ENCODE results near the gene LY9.

The LY9 gene

GRCh38 chr1:160855181-160855981 is 59.4 kb downstream of the LY9 start:
- peaks cover 2% of the 10 kb centered on the region; the same call in 1 of the 2 replicates for H3K27me3 ChIP-seq (ENCODE audit: control insufficient read depth, insufficient read depth, low read length)
- H3K4me1 ChIP-seq (ENCODE audit: control insufficient read depth, insufficient read depth, low read length): no peaks in the 10 kb centered on the region
- H3K4me3 ChIP-seq (ENCODE audit: low read depth, low read length): no peak overlapping the region
- H3K36me3 ChIP-seq (ENCODE audit: control insufficient read depth, insufficient read depth, low read length): no peaks in the 10 kb centered on the region
- H3K27ac ChIP-seq (ENCODE audit: low read depth, low read length): no peak overlapping the region
- no peak overlapping the region for H3K9ac ChIP-seq (ENCODE audit: low read length)
- H3K9me3 ChIP-seq (ENCODE audit: control insufficient read depth, insufficient read depth, low read depth, low read length): no peaks in the 10 kb centered on the region

GRCh38 chr1:160858097-160858496 is 62.1 kb downstream of the LY9 start:
- Histone ChIP-seq H3K9ac (ENCODE audit: low read length) (no peak overlapping the region), H3K36me3 (ENCODE audit: control insufficient read depth, insufficient read depth, low read length) (no peaks in the 10 kb centered on the region), H3K4me1 (ENCODE audit: control insufficient read depth, insufficient read depth, low read length) (peaks cover 11% of the 10 kb centered on the region), H3K9me3 (ENCODE audit: control insufficient read depth, insufficient read depth, low read depth, low read length) (no peaks in the 10 kb centered on the region), H3K4me3 (ENCODE audit: low read depth, low read length) (no peak overlapping the region), H3K27ac (ENCODE audit: low read depth, low read length) (no peak overlapping the region), H3K27me3 (ENCODE audit: control insufficient read depth, insufficient read depth, low read length) (peaks cover 2% of the 10 kb centered on the region; the same call in 1 of the 2 replicates)

DNA sequence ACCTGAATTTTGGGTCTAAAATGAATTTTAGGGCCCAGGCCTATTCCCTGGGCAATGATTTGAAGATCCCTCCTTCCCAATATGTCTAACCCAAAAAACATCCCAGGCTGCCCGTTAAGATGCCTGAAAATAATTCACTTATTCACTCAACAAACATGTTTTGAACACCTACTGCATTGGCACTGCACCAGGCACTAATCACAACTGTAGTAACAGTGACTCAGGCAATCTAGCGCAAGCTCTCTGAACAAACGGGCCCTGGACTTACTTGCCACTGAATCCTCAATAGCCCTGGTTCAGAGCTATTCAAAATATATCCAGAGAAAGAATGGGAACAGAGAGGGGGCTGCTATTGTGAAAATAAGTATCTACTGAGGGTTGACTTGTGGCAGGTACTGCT is 62.5 kb downstream of the LY9 start:
- Histone ChIP-seq H3K9me3 (ENCODE audit: control insufficient read depth, insufficient read depth, low read depth, low read length) (no peaks in the 10 kb centered on the region), H3K4me1 (ENCODE audit: control insufficient read depth, insufficient read depth, low read length) (peaks cover 12% of the 10 kb centered on the region), H3K36me3 (ENCODE audit: control insufficient read depth, insufficient read depth, low read length) (no peaks in the 10 kb centered on the region), H3K27me3 (ENCODE audit: control insufficient read depth, insufficient read depth, low read length) (peaks cover 2% of the 10 kb centered on the region; the same call in 1 of the 2 replicates), H3K27ac (ENCODE audit: low read depth, low read length) (no peak overlapping the region), H3K9ac (ENCODE audit: low read length) (no peak overlapping the region), H3K4me3 (ENCODE audit: low read depth, low read length) (no peak overlapping the region)

DNA sequence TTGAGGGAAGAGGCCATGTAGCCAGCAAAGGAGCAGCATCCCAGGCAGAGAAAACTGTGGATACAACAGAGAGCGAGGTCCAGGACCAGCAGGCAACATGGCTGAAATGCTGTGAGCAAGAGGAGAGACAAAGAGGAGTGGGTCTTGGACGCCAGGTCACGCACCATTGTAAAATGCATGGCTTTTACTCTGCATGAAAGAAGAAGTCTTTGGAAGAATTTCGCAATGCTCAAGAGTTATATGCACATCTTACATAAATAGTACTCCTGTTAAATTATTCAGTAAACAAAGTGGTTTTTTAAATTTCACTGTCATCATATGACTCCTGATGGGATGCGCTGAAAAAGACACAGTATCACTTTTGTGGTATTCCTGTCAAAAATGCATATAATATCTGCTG is 63.2 kb downstream of the LY9 start:
- no peaks in the 10 kb centered on the region for H3K9me3 ChIP-seq (ENCODE audit: control insufficient read depth, insufficient read depth, low read depth, low read length)
- H3K27me3 ChIP-seq (ENCODE audit: control insufficient read depth, insufficient read depth, low read length): peaks cover 2% of the 10 kb centered on the region; the same call in 1 of the 2 replicates
- no peak overlapping the region for H3K9ac ChIP-seq (ENCODE audit: low read length)
- H3K4me3 ChIP-seq (ENCODE audit: low read depth, low read length): no peak overlapping the region
- H3K27ac ChIP-seq (ENCODE audit: low read depth, low read length): no peak overlapping the region
- no peaks in the 10 kb centered on the region for H3K36me3 ChIP-seq (ENCODE audit: control insufficient read depth, insufficient read depth, low read length)
- H3K4me1 ChIP-seq (ENCODE audit: control insufficient read depth, insufficient read depth, low read length): peaks cover 12% of the 10 kb centered on the region

- peaks cover 12% of the 10 kb centered on the region for H3K4me1 ChIP-seq (ENCODE audit: control insufficient read depth, insufficient read depth, low read length)
- H3K4me3 ChIP-seq (ENCODE audit: low read depth, low read length): no peak overlapping the region
- H3K9ac ChIP-seq (ENCODE audit: low read length): no peak overlapping the region
Observed at GRCh38 chr1:160860840-160861505, 65.0 kb downstream of the LY9 start.

GRCh38 chr1:160862203-160863060 is 66.5 kb downstream of the LY9 start, which contains the start of gene CD244:
Gene CD244, minus strand, starts transcription at chr1:160862887. Its CDS starts 210 bp downstream, at chr1:160862677.
- no peak within 1 kb of the TSS for H3K4me3 ChIP-seq (ENCODE audit: low read depth, low read length)
- no peak within 1 kb of the TSS for H3K9ac ChIP-seq (ENCODE audit: low read length)
- H3K9me3 ChIP-seq (ENCODE audit: control insufficient read depth, insufficient read depth, low read depth, low read length): no peaks in the 10 kb centered on the region
- H3K27ac ChIP-seq (ENCODE audit: low read depth, low read length): no peak within 1 kb of the TSS
- H3K4me1 ChIP-seq (ENCODE audit: control insufficient read depth, insufficient read depth, low read length): peaks cover 12% of the 10 kb centered on the region
- no peaks in the 10 kb centered on the region for H3K27me3 ChIP-seq (ENCODE audit: control insufficient read depth, insufficient read depth, low read length)
- no peaks in the 10 kb centered on the region for H3K36me3 ChIP-seq (ENCODE audit: control insufficient read depth, insufficient read depth, low read length)

More at GRCh38 chr1:160860840-160861505, 65.0 kb downstream of the LY9 start:
- no peaks in the 10 kb centered on the region for H3K9me3 ChIP-seq (ENCODE audit: control insufficient read depth, insufficient read depth, low read depth, low read length)
- no peaks in the 10 kb centered on the region for H3K36me3 ChIP-seq (ENCODE audit: control insufficient read depth, insufficient read depth, low read length)
- no peak overlapping the region for H3K27ac ChIP-seq (ENCODE audit: low read depth, low read length)
- H3K27me3 ChIP-seq (ENCODE audit: control insufficient read depth, insufficient read depth, low read length): peaks cover 2% of the 10 kb centered on the region; the same call in 1 of the 2 replicates

DNA sequence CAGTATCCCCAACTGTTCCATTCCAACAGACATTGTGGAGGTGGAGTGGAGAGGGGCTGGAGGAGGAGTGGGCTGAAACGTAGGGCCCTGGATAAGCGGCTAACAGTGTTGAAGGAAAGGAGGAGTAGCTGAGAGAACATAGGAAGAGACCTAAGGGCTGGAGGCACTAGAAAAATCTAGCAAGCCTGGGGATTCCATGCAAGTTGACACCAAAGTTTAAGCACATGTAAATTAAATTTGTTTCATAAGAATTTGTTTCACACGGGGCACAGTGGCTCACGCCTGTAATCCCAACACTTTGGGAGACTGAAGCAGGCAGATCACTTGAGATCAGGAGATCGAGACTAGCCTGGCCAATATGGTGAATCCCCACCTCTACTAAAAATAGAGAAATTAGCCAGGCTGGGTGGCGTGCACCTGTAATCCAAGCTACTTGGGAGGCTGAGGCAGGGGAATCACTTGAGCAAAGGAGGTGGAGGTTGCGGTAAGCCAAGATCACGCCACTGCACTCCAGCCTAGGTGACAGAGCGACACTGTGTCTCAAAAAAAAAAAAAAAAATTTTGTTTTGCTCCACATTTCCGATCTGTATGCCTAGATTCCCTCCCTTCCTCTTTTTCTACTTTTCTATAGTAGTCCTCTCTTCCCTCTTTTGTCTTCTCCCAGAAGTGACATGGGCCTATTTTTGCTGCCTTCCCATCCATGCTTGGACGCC is 67.2 kb downstream of the LY9 start:
- no peaks in the 10 kb centered on the region for H3K27me3 ChIP-seq (ENCODE audit: control insufficient read depth, insufficient read depth, low read length)
- no peak overlapping the region for H3K9ac ChIP-seq (ENCODE audit: low read length)
- H3K9me3 ChIP-seq (ENCODE audit: control insufficient read depth, insufficient read depth, low read depth, low read length): no peaks in the 10 kb centered on the region
- no peaks in the 10 kb centered on the region for H3K36me3 ChIP-seq (ENCODE audit: control insufficient read depth, insufficient read depth, low read length)
- no peak overlapping the region for H3K4me3 ChIP-seq (ENCODE audit: low read depth, low read length)
- H3K27ac ChIP-seq (ENCODE audit: low read depth, low read length): no peak overlapping the region
- H3K4me1 ChIP-seq (ENCODE audit: control insufficient read depth, insufficient read depth, low read length): peaks cover 12% of the 10 kb centered on the region

DNA sequence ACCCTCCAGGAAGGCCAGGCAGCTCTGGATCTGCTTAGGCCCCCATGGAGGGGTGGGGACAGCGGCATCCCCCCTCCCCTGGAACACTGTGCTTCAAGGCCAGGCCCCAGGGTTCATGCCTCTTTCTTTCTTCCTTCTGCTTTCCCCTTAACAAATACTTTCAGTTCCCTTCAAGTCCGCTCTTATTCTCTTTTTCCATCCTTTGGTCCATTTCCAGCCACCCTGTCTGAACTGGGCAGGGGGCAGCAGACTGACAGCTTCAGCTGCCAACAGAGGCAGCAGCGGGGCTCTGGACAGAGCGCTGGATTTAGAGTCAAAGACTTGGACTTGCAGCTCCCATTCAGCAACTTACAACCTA is 67.8 kb downstream of the LY9 start:
- Histone ChIP-seq H3K9ac (ENCODE audit: low read length) (no peak overlapping the region), H3K27ac (ENCODE audit: low read depth, low read length) (no peak overlapping the region), H3K9me3 (ENCODE audit: control insufficient read depth, insufficient read depth, low read depth, low read length) (no peaks in the 10 kb centered on the region), H3K36me3 (ENCODE audit: control insufficient read depth, insufficient read depth, low read length) (no peaks in the 10 kb centered on the region), H3K4me1 (ENCODE audit: control insufficient read depth, insufficient read depth, low read length) (peaks cover 12% of the 10 kb centered on the region), H3K27me3 (ENCODE audit: control insufficient read depth, insufficient read depth, low read length) (no peaks in the 10 kb centered on the region), H3K4me3 (ENCODE audit: low read depth, low read length) (no peak overlapping the region)

GRCh38 chr1:160864173-160864572 is 68.2 kb downstream of the LY9 start:
- Histone ChIP-seq H3K9me3 (ENCODE audit: control insufficient read depth, insufficient read depth, low read depth, low read length) (no peaks in the 10 kb centered on the region), H3K27ac (ENCODE audit: low read depth, low read length) (no peak overlapping the region), H3K4me1 (ENCODE audit: control insufficient read depth, insufficient read depth, low read length) (peaks cover 12% of the 10 kb centered on the region), H3K4me3 (ENCODE audit: low read depth, low read length) (no peak overlapping the region), H3K27me3 (ENCODE audit: control insufficient read depth, insufficient read depth, low read length) (no peaks in the 10 kb centered on the region), H3K9ac (ENCODE audit: low read length) (no peak overlapping the region), H3K36me3 (ENCODE audit: control insufficient read depth, insufficient read depth, low read length) (no peaks in the 10 kb centered on the region)

DNA sequence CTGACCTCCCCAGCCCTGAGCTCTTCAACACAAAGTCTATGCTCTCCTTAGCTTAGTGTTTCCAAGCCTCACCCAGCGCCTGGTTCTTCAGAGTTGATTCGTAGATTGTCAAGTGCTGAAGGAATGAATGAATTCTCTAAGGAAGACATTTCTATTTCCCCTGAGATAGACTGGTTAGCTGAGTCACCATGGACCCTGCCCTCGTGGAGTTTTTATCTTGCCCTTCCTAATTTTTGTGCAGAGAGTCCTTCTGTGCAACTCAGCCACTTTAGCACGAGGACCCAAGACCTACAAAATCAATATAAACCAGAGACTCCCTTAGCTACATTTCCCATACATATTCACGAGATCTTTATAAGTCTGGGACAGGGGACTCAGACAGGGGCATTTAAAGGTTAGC is 69.4 kb downstream of the LY9 start:
- no peaks in the 10 kb centered on the region for H3K36me3 ChIP-seq (ENCODE audit: control insufficient read depth, insufficient read depth, low read length)
- no peaks in the 10 kb centered on the region for H3K9me3 ChIP-seq (ENCODE audit: control insufficient read depth, insufficient read depth, low read depth, low read length)
- no peak overlapping the region for H3K4me3 ChIP-seq (ENCODE audit: low read depth, low read length)
- no peaks in the 10 kb centered on the region for H3K27me3 ChIP-seq (ENCODE audit: control insufficient read depth, insufficient read depth, low read length)
- H3K9ac ChIP-seq (ENCODE audit: low read length): no peak overlapping the region
- peaks cover 12% of the 10 kb centered on the region for H3K4me1 ChIP-seq (ENCODE audit: control insufficient read depth, insufficient read depth, low read length)
- H3K27ac ChIP-seq (ENCODE audit: low read depth, low read length): no peak overlapping the region
